SK-N-SH treated with all-trans-retinoic acid at 6 μM for 48 hours (cell line): ENCODE data around the gene ST6GAL1.

Experiments
- ATAC-seq: fragments of 200-7000 bp; cut with Tn5 transposase; 3 replicates; pipeline ENCODE4 v1.9.1; 2020; ENCODE audit warnings: mild to moderate bottlenecking, moderate library complexity
- ARNTL ChIP-seq: fragments of 450-650 bp; formaldehyde crosslinking; IDR thresholded peaks from 2 replicates; pipeline ENCODE4 v1.5.0; 2020; ENCODE audit warnings: low read depth, mild to moderate bottlenecking, moderate library complexity, borderline replicate concordance
- BACH2 ChIP-seq: fragments of 250-450 bp; sonication (Bioruptor Pico); IDR thresholded peaks from 2 replicates; pipeline ENCODE4 v1.9.0; 2021; ENCODE audit warnings: mild to moderate bottlenecking, borderline replicate concordance
- CSDC2 ChIP-seq: fragments of 250-450 bp; sonication (Bioruptor Pico); IDR thresholded peaks from 2 replicates; pipeline ENCODE4 v1.5.0; 2020; ENCODE audit warnings: mild to moderate bottlenecking, moderate library complexity
- GLIS3 ChIP-seq: fragments of 250-450 bp; sonication (Bioruptor Pico); IDR thresholded peaks from 2 replicates; pipeline ENCODE4 v1.5.0; 2020; ENCODE audit warnings: mild to moderate bottlenecking, moderate library complexity
- ISL1 ChIP-seq: fragments of 250-450 bp; sonication (Bioruptor Pico); IDR thresholded peaks from 2 replicates; pipeline ENCODE4 v2.1.2; 2022; ENCODE audit warnings: mild to moderate bottlenecking, moderate library complexity
- OSR1 ChIP-seq: fragments of 250-450 bp; sonication (Bioruptor Pico); IDR thresholded peaks from 2 replicates; pipeline ENCODE4 v1.8.0; 2022; ENCODE audit warnings: moderate library complexity, mild to moderate bottlenecking, inconsistent platforms
- RARB ChIP-seq: fragments of 250-450 bp; sonication (Bioruptor Pico); IDR thresholded peaks from 2 replicates; pipeline ENCODE4 v1.8.0; 2021; ENCODE audit warnings: mild to moderate bottlenecking, moderate library complexity
- TCF4 ChIP-seq: fragments of 250-450 bp; sonication (Bioruptor Pico); IDR thresholded peaks from 2 replicates; pipeline ENCODE4 v1.8.0; 2021; ENCODE audit warnings: mild to moderate bottlenecking, moderate library complexity, borderline replicate concordance
- TOX ChIP-seq: fragments of 250-450 bp; sonication (Bioruptor Pico); IDR thresholded peaks from 2 replicates; pipeline ENCODE4 v1.8.0; 2021; ENCODE audit warnings: mild to moderate bottlenecking, moderate library complexity, borderline replicate concordance
- ZC3H10 ChIP-seq: fragments of 250-450 bp; sonication (Bioruptor Pico); IDR thresholded peaks from 2 replicates; pipeline ENCODE4 v1.5.1; 2021; ENCODE audit warnings: mild to moderate bottlenecking, moderate library complexity
- ZFP3 ChIP-seq: fragments of 250-450 bp; sonication (Bioruptor Pico); IDR thresholded peaks from 2 replicates; pipeline ENCODE4 v1.5.0; 2020; ENCODE audit warnings: mild to moderate bottlenecking, moderate library complexity
- ZNF565 ChIP-seq: fragments of 450-650 bp; formaldehyde crosslinking; conservative IDR thresholded peaks from 2 replicates; pipeline ENCODE4 v1.5.0; 2020; ENCODE audit warnings: low read depth, mild to moderate bottlenecking, moderate library complexity
- ZNF70 ChIP-seq: fragments of 450-650 bp; formaldehyde crosslinking; IDR thresholded peaks from 2 replicates; pipeline ENCODE4 v1.5.0; 2020; ENCODE audit warnings: mild to moderate bottlenecking, moderate library complexity
- ZNF8 ChIP-seq: fragments of 450-650 bp; formaldehyde crosslinking; IDR thresholded peaks from 2 replicates; pipeline ENCODE4 v1.5.0; 2020; ENCODE audit warnings: mild to moderate bottlenecking, moderate library complexity
- TF ChIP-seq, protein P1 (sequence below): fragments of 250-450 bp; sonication (Bioruptor Pico); IDR thresholded peaks from 2 replicates; pipeline ENCODE4 v1.8.0; 2020; ENCODE audit warnings: mild to moderate bottlenecking, moderate library complexity, borderline replicate concordance
- TF ChIP-seq, protein P2 (sequence below): fragments of 250-450 bp; sonication (Bioruptor Pico); IDR thresholded peaks from 2 replicates; pipeline ENCODE4 v1.5.0; 2020; ENCODE audit warnings: mild to moderate bottlenecking, moderate library complexity
- TF ChIP-seq, protein P3 (sequence below): fragments of 250-450 bp; sonication (Bioruptor Pico); IDR thresholded peaks from 2 replicates; pipeline ENCODE4 v1.5.1; 2020; ENCODE audit warnings: low read depth, mild to moderate bottlenecking, moderate library complexity
- TF ChIP-seq, protein P4 (sequence below): fragments of 250-450 bp; sonication (Bioruptor Pico); IDR thresholded peaks from 2 replicates; pipeline ENCODE4 v1.5.1; 2021; ENCODE audit warnings: mild to moderate bottlenecking, moderate library complexity
- TF ChIP-seq, protein P5 (sequence below): fragments of 250-450 bp; sonication (Bioruptor Pico); IDR thresholded peaks from 2 replicates; pipeline ENCODE4 v1.8.0; 2021; ENCODE audit warnings: low read depth, mild to moderate bottlenecking, moderate library complexity, borderline replicate concordance

ST6GAL1 gene

DNA sequence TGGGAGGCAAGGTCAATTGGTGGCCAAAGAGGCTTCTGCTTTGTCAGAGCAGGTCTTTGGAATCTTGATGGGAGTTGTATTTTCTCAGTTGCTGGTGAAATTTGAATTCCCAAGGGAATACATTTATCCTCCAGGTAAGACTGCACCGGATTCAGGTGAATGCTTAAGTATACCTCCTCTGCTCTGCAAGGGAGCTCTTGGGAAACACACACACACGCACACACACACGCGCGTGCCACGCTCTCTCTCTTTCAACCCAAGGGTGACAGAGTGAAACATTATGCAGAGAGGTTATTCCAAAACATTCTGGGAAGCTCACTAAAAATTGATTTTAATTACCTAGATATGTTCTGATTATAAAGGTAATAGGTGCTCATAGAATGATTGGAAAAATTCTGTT, 33.7 kb downstream of the ST6GAL1 start:
- TF ChIP-seq GLIS3 (CRISPR knock-in tag) (no peak), ZC3H10 (CRISPR knock-in tag) (no peak), ZNF70 (no peak), ZNF8 (CRISPR knock-in tag) (no peak), TCF4 (CRISPR knock-in tag) (no peak), OSR1 (CRISPR knock-in tag) (no peak), RARB (CRISPR knock-in tag) (no peak), ARNTL (CRISPR knock-in tag) (no peak), ZFP3 (no peak)
- TF ChIP-seq, protein P1, sequence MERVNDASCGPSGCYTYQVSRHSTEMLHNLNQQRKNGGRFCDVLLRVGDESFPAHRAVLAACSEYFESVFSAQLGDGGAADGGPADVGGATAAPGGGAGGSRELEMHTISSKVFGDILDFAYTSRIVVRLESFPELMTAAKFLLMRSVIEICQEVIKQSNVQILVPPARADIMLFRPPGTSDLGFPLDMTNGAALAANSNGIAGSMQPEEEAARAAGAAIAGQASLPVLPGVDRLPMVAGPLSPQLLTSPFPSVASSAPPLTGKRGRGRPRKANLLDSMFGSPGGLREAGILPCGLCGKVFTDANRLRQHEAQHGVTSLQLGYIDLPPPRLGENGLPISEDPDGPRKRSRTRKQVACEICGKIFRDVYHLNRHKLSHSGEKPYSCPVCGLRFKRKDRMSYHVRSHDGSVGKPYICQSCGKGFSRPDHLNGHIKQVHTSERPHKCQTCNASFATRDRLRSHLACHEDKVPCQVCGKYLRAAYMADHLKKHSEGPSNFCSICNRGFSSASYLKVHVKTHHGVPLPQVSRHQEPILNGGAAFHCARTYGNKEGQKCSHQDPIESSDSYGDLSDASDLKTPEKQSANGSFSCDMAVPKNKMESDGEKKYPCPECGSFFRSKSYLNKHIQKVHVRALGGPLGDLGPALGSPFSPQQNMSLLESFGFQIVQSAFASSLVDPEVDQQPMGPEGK (CRISPR knock-in tag) = no peak
- TF ChIP-seq, protein P2, sequence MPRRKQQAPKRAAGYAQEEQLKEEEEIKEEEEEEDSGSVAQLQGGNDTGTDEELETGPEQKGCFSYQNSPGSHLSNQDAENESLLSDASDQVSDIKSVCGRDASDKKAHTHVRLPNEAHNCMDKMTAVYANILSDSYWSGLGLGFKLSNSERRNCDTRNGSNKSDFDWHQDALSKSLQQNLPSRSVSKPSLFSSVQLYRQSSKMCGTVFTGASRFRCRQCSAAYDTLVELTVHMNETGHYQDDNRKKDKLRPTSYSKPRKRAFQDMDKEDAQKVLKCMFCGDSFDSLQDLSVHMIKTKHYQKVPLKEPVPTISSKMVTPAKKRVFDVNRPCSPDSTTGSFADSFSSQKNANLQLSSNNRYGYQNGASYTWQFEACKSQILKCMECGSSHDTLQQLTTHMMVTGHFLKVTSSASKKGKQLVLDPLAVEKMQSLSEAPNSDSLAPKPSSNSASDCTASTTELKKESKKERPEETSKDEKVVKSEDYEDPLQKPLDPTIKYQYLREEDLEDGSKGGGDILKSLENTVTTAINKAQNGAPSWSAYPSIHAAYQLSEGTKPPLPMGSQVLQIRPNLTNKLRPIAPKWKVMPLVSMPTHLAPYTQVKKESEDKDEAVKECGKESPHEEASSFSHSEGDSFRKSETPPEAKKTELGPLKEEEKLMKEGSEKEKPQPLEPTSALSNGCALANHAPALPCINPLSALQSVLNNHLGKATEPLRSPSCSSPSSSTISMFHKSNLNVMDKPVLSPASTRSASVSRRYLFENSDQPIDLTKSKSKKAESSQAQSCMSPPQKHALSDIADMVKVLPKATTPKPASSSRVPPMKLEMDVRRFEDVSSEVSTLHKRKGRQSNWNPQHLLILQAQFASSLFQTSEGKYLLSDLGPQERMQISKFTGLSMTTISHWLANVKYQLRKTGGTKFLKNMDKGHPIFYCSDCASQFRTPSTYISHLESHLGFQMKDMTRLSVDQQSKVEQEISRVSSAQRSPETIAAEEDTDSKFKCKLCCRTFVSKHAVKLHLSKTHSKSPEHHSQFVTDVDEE (CRISPR knock-in tag) = no peak
- TF ChIP-seq, protein P3, sequence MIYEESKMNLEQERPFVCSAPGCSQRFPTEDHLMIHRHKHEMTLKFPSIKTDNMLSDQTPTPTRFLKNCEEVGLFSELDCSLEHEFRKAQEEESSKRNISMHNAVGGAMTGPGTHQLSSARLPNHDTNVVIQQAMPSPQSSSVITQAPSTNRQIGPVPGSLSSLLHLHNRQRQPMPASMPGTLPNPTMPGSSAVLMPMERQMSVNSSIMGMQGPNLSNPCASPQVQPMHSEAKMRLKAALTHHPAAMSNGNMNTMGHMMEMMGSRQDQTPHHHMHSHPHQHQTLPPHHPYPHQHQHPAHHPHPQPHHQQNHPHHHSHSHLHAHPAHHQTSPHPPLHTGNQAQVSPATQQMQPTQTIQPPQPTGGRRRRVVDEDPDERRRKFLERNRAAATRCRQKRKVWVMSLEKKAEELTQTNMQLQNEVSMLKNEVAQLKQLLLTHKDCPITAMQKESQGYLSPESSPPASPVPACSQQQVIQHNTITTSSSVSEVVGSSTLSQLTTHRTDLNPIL = no peak
- no peak for ATAC-seq

DNA sequence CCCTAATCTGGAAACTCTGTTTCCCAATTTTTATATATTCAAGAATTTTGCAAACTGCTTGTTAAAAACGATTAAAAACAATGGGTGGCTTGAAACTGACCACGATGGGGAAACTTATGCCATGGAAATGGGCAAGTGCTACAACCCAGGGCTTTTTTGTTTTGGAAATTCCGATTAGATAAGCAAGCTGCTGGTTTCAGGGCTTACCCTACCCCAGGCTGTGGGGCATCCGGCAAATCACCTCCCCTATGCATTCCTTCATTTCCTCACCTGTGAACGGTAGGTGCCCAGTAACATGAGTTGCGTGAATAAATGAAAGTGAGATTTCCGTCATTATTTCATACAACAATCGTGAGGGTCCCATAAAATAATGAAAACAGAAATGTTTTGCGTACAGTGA, 34.3 kb downstream of the ST6GAL1 start:
- TF ChIP-seq, protein P4, sequence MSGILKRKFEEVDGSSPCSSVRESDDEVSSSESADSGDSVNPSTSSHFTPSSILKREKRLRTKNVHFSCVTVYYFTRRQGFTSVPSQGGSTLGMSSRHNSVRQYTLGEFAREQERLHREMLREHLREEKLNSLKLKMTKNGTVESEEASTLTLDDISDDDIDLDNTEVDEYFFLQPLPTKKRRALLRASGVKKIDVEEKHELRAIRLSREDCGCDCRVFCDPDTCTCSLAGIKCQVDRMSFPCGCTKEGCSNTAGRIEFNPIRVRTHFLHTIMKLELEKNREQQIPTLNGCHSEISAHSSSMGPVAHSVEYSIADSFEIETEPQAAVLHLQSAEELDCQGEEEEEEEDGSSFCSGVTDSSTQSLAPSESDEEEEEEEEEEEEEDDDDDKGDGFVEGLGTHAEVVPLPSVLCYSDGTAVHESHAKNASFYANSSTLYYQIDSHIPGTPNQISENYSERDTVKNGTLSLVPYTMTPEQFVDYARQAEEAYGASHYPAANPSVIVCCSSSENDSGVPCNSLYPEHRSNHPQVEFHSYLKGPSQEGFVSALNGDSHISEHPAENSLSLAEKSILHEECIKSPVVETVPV (CRISPR knock-in tag) = no peak
- TF ChIP-seq ZNF8 (CRISPR knock-in tag) = no peak
- no peak for TF ChIP-seq BACH2 (CRISPR knock-in tag)
- TF ChIP-seq, protein P3 = no peak
- TF ChIP-seq TOX (CRISPR knock-in tag) = no peak
- TF ChIP-seq ZNF565 (CRISPR knock-in tag) = no peak
- no peak for TF ChIP-seq CSDC2
- no peak for ATAC-seq

DNA sequence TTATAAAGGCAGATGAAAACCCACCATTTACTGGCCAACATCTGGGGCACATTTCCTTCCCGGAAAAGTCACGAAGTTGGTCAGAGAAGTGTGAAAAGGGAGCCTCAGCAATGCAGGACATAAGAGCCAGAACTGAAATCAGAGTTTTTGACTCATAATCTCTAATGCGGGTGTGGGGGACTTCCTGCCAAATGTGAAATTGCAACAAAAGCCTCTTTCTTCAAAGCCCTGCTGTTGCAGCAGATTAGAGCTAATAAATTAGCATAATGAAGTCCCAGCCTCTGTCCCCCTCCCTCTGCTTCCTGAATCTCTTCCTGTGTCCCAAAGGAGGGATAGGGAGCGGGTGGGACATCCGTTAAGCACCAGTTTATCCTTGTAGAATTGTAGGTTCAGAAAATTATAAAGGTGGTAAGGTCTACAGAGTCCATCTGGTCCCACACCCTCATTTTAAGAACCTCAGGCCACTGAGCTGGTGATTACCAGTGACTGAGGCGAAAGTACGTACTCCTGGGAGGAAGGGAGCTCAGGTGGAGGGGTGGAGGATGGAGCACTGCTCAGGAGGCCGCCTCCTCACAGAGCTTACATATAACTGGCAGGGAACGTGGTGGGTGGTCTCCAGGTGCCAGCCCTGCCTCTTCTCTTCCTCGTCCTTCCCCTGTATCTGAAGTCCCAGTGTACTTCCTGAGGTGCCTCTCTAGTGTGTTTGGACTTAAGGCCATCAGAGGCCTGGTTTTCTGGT, 35.0 kb downstream of the ST6GAL1 start:
- ATAC-seq = no peak
- TF ChIP-seq TOX (CRISPR knock-in tag) = no peak
- TF ChIP-seq ZNF565 (CRISPR knock-in tag) = no peak
- TF ChIP-seq ISL1 (CRISPR knock-in tag) = no peak
- TF ChIP-seq OSR1 (CRISPR knock-in tag) = no peak
- TF ChIP-seq, protein P4 (CRISPR knock-in tag) = no peak
- TF ChIP-seq, protein P3 = no peak
- TF ChIP-seq, protein P5, sequence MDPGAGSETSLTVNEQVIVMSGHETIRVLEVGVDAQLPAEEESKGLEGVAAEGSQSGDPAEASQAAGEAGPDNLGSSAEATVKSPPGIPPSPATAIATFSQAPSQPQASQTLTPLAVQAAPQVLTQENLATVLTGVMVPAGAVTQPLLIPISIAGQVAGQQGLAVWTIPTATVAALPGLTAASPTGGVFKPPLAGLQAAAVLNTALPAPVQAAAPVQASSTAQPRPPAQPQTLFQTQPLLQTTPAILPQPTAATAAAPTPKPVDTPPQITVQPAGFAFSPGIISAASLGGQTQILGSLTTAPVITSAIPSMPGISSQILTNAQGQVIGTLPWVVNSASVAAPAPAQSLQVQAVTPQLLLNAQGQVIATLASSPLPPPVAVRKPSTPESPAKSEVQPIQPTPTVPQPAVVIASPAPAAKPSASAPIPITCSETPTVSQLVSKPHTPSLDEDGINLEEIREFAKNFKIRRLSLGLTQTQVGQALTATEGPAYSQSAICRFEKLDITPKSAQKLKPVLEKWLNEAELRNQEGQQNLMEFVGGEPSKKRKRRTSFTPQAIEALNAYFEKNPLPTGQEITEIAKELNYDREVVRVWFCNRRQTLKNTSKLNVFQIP (CRISPR knock-in tag) = no peak
- no peak for TF ChIP-seq ZFP3
- TF ChIP-seq TCF4 (CRISPR knock-in tag) = no peak
- TF ChIP-seq, protein P2 (CRISPR knock-in tag) = no peak
- no peak for TF ChIP-seq GLIS3 (CRISPR knock-in tag)
- TF ChIP-seq ZC3H10 (CRISPR knock-in tag) = no peak
